ENCODE results near the gene DNAH5.

DNAH5 gene, protein sequence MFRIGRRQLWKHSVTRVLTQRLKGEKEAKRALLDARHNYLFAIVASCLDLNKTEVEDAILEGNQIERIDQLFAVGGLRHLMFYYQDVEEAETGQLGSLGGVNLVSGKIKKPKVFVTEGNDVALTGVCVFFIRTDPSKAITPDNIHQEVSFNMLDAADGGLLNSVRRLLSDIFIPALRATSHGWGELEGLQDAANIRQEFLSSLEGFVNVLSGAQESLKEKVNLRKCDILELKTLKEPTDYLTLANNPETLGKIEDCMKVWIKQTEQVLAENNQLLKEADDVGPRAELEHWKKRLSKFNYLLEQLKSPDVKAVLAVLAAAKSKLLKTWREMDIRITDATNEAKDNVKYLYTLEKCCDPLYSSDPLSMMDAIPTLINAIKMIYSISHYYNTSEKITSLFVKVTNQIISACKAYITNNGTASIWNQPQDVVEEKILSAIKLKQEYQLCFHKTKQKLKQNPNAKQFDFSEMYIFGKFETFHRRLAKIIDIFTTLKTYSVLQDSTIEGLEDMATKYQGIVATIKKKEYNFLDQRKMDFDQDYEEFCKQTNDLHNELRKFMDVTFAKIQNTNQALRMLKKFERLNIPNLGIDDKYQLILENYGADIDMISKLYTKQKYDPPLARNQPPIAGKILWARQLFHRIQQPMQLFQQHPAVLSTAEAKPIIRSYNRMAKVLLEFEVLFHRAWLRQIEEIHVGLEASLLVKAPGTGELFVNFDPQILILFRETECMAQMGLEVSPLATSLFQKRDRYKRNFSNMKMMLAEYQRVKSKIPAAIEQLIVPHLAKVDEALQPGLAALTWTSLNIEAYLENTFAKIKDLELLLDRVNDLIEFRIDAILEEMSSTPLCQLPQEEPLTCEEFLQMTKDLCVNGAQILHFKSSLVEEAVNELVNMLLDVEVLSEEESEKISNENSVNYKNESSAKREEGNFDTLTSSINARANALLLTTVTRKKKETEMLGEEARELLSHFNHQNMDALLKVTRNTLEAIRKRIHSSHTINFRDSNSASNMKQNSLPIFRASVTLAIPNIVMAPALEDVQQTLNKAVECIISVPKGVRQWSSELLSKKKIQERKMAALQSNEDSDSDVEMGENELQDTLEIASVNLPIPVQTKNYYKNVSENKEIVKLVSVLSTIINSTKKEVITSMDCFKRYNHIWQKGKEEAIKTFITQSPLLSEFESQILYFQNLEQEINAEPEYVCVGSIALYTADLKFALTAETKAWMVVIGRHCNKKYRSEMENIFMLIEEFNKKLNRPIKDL (N-terminal part only)

DNA sequence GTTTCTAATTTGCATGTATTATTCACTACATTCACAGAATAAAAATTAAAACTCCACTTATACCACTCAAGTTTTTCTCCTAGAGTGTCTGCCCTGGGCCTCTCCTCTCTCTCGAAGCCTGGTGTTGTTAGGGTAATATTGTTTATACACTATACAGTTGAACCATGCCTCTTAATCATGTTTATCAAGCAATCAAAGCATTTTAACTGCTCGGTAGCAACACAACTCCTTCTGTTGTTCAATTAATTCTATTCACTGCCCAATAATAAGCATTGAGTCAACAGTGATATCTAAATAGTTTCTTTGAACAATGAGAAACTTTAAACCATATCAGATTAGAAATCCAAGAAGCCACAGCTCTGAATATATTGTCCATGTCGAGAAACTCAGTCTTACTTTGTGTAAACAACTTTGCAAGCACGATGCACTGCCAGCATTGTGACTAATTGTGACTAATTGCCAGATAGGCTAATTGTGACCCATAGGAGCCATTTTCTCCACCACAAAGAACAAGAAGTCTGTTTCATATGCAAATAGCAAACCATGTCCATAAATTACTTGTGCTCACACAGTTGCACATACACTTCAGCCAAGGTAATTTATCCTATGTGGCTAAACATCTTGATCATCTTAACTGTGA lies at the start of gene DNAH5:
DNAH5 (minus strand) TSS at position 129 of the 640 bp plus-strand sequence. CDS start 250 bp downstream, outside the sequence.
- H3K27me3 ChIP-seq: no peaks in the 10 kb centered on the region
- TF ChIP-seq CTCF (IDR thresholded peaks at IDR 0.05): no peak
- peaks cover 0 to 12% (median 6%) of the 10 kb centered on the region in 4 donors for H3K4me1 ChIP-seq
- DNase-seq: no peak
- H3K27ac ChIP-seq: no peak within 1 kb of the TSS
- no peak within 1 kb of the TSS for H3K4me3 ChIP-seq
- no peaks in the 10 kb centered on the region for H3K9me3 ChIP-seq
- intact Hi-C loops (cut with DNase I; ENCODE audit: low total_unique reads): no loop called here
- no peaks in the 10 kb centered on the region for H3K36me3 ChIP-seq

DNA sequence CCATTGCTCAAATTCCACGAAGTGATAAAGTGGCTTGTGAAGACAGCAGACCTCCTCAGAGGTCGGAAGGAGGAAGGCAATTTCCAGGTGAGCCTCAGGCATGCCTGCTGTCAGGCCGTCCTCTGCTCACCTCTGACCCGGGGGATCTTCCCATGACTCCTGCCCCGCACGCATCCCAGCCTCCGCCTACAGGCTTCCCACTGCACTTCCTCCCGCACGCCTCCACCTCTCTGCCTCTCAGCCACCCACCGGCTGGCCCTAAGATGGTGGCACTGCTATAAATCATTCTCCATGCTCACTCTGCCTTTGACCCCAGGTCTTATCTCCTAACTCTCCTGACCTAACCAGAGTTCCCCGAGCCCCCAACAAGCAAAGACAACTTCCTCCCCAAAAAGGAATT lies 49.4 kb upstream of the DNAH5 start:
- no peaks in the 10 kb centered on the region for H3K36me3 ChIP-seq
- no peak for TF ChIP-seq CTCF (IDR thresholded peaks at IDR 0.05)
- H3K27ac ChIP-seq: no peak overlapping the region
- H3K4me1 ChIP-seq: no peaks in the 10 kb centered on the region
- no peak for DNase-seq
- peaks cover 0 to 14% (median 4%) of the 10 kb centered on the region in 3 donors for H3K9me3 ChIP-seq
- H3K4me3 ChIP-seq: no peak overlapping the region
- intact Hi-C loops (cut with DNase I; ENCODE audit: low total_unique reads): loop anchor here (10.0 kb wide), 1 partner anchor 111 kb away; no protein-coding TSS in a partner anchor
- no peaks in the 10 kb centered on the region for H3K27me3 ChIP-seq

GRCh38 chr5:13992795-13993194 lies 48.3 kb upstream of the DNAH5 start:
- H3K4me3 ChIP-seq: no peak overlapping the region
- H3K9me3 ChIP-seq: peaks cover 0 to 7% (median 4%) of the 10 kb centered on the region in 3 donors
- no peak overlapping the region for H3K27ac ChIP-seq
- H3K4me1 ChIP-seq: peaks cover 0 to 4% (median 0%) of the 10 kb centered on the region in 4 donors
- no peaks in the 10 kb centered on the region for H3K36me3 ChIP-seq
- DNase-seq: no peak
- TF ChIP-seq CTCF (IDR thresholded peaks at IDR 0.05): no peak
- no peaks in the 10 kb centered on the region for H3K27me3 ChIP-seq
- intact Hi-C loops (cut with DNase I; ENCODE audit: low total_unique reads): loop anchor here (10.0 kb wide), 1 partner anchor 112 kb away; no protein-coding TSS in a partner anchor

GRCh38 chr5:13991365-13991764 lies 46.9 kb upstream of the DNAH5 start:
- Histone ChIP-seq H3K27me3 (peaks cover 0 to 3% of the 10 kb centered on the region in 2 donors), H3K27ac (no peak overlapping the region), H3K4me1 (peaks cover 0 to 4% (median 0%) of the 10 kb centered on the region in 4 donors), H3K9me3 (no peaks in the 10 kb centered on the region), H3K36me3 (no peaks in the 10 kb centered on the region), H3K4me3 (no peak overlapping the region)
- intact Hi-C loops (cut with DNase I; ENCODE audit: low total_unique reads): loop anchor here (10.0 kb wide), 1 partner anchor 113 kb away; no protein-coding TSS in a partner anchor
- TF ChIP-seq CTCF (IDR thresholded peaks at IDR 0.05): no peak
- no peak for DNase-seq

Data from tibial artery (tissue), 4 donors.